Muscle of back (tissue), 11 donors: Measurements from ENCODE around the gene COBL. TPM values are rescaled to one million over a fixed set of nuclear protein-coding genes. Genes with fewer than 3 reads are reported as not detected.

Experiments
- DNase-seq, 3 donors: peaks; one replicate each; pipeline versions ENCODE4 v3.0.0 to v3.0.0-alpha.2; 2013
- polyA plus RNA-seq, 10 donors: library from polyadenylated mRNA; unstranded; fragments of 120-200 nt; gene quantifications; one replicate each; pipeline ENCODE4 v1.2.1, GENCODE V29; 2013; ENCODE audit not compliant: insufficient read length in 10 of 10

The COBL gene
- polyA plus RNA-seq, 10 donors, result 58.7 to 140 (median 97.2) TPM

GRCh38 chr7:51280156-51280555 is 36.5 kb downstream of the COBL start:
- DNase-seq, result no peak

GRCh38 chr7:51279391-51280023 is 37.1 kb downstream of the COBL start:
- DNase-seq, result no peak

GRCh38 chr7:51278797-51279196 is 37.8 kb downstream of the COBL start:
- peak in 2 of 3 donors; percentile 45 to 60 for DNase-seq

- no peak for DNase-seq
Measured at GRCh38 chr7:51276967-51277366, 39.6 kb downstream of the COBL start.

GRCh38 chr7:51276091-51276605 is 40.5 kb downstream of the COBL start:
- DNase-seq, result no peak

- DNase-seq, result no peak
Measured at GRCh38 chr7:51275532-51275931, 41.1 kb downstream of the COBL start.

- DNase-seq, result no peak
Measured at GRCh38 chr7:51274955-51275354, 41.7 kb downstream of the COBL start.

GRCh38 chr7:51274001-51274400 is 42.6 kb downstream of the COBL start:
- no peak for DNase-seq

- DNase-seq, result no peak
Measured at GRCh38 chr7:51273360-51273759, 43.2 kb downstream of the COBL start.

GRCh38 chr7:51270965-51271364 is 45.6 kb downstream of the COBL start:
- no peak for DNase-seq

- no peak for DNase-seq
Measured at GRCh38 chr7:51269911-51270310, 46.7 kb downstream of the COBL start.

GRCh38 chr7:51269321-51269720 is 47.3 kb downstream of the COBL start:
- no peak for DNase-seq

- no peak for DNase-seq
Measured at GRCh38 chr7:51268859-51269258, 47.8 kb downstream of the COBL start.

GRCh38 chr7:51267169-51267568 is 49.4 kb downstream of the COBL start:
- DNase-seq, result no peak

- no peak for DNase-seq
Measured at GRCh38 chr7:51265066-51265907, 51.3 kb downstream of the COBL start.

- DNase-seq, result no peak
Measured at GRCh38 chr7:51263631-51264484, 52.8 kb downstream of the COBL start.

GRCh38 chr7:51262796-51263531 is 53.6 kb downstream of the COBL start:
- DNase-seq, result no peak

GRCh38 chr7:51261950-51262795 is 54.4 kb downstream of the COBL start:
- no peak for DNase-seq

GRCh38 chr7:51261117-51261835 is 55.3 kb downstream of the COBL start:
- no peak for DNase-seq

- DNase-seq, result no peak
Measured at GRCh38 chr7:51260516-51260915, 56.1 kb downstream of the COBL start.
